ENCODE data around the gene TMEM121.

- no peak for TF ChIP-seq CTCF (IDR thresholded peaks at IDR 0.05; ENCODE audit: low read depth, low read length, missing input control)
- no peak for TF ChIP-seq ATF3 (IDR thresholded peaks at IDR 0.05)
- TF ChIP-seq ZBTB33 (IDR thresholded peaks at IDR 0.05): no peak
- TF ChIP-seq RAD21 (IDR thresholded peaks at IDR 0.05): no peak
- TF ChIP-seq SP1 (IDR thresholded peaks at IDR 0.05): no peak
- no peak for TF ChIP-seq JUND (IDR thresholded peaks at IDR 0.05)
- TF ChIP-seq REST (IDR thresholded peaks at IDR 0.05): no peak
- TF ChIP-seq GABPA (IDR thresholded peaks at IDR 0.05 in 1 of 2, conservative IDR thresholded peaks at IDR 0.05 in 1 of 2): no peak
- no peak for TF ChIP-seq YY1 (IDR thresholded peaks at IDR 0.05)
- TF ChIP-seq MAX (IDR thresholded peaks at IDR 0.05): no peak
- TF ChIP-seq FOXA1 (IDR thresholded peaks at IDR 0.05): no peak
- no peak for TF ChIP-seq NR2F2 (IDR thresholded peaks at IDR 0.05)
These were observed 23.7 kb upstream of the TMEM121 start for GRCh38 chr14:105502446-105503295.
